HG02623 (cell line): ENCODE data around the gene PALD1.

ENCODE experiments used
- ATAC-seq: cut with Tn5 transposase; IDR thresholded peaks from one replicate; pipeline ENCODE4 v1.9.1; 2021; ENCODE audit warnings: moderate library complexity; ENCODE audit not compliant: unreplicated experiment

Gene PALD1

GRCh38 chr10:70504521-70505358 is 26.2 kb downstream of the PALD1 start:
- no peak for ATAC-seq

GRCh38 chr10:70505908-70506307 is 27.3 kb downstream of the PALD1 start:
- no peak for ATAC-seq

GRCh38 chr10:70507966-70508365 is 29.4 kb downstream of the PALD1 start:
- no peak for ATAC-seq

DNA sequence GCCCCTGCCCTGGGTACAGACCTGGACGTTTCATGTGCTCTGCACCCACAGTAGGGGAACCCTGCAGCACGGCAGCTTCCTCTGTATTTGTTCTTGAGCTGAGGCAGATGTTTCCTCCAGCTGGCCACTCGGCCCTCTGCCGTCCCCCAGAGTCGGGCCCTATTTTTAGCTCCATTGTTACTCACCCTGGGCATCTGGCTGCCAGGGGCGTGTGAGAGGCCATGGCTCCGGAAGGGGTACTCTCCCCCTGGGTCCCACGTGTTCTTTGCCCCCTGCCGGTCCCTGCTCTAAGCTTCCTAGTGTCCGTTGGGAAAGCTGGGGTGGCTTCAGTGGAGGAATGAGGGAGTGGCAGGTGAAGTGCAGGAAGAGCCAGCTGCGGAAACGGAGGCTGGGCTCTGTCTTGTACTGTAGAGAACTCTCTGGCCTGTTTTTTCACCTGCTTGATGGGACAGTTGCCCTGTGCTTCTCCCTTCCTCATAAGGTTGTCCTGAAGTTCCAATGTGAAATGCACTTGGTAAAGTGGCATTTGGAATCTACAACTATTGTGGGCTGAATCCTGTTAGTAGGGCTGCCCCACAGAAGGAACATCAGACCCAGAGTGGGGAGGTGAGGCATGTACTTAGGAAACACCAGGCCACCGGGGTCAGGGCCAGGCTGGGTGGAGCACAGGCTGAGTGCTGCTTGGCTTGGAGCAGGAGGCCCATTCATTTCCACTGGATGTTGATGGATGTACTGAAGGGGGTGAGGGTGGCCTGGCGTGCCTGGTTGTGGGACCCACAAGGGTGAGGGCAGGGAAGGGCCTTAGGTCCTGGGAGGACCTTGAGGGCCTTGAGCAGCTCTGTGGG is 30.6 kb downstream of the PALD1 start:
- no peak for ATAC-seq

GRCh38 chr10:70509757-70510147 is 31.2 kb downstream of the PALD1 start:
- ATAC-seq: no peak

GRCh38 chr10:70510453-70510852 is 31.9 kb downstream of the PALD1 start:
- ATAC-seq: no peak

GRCh38 chr10:70510904-70511303 is 32.3 kb downstream of the PALD1 start:
- ATAC-seq: no peak

DNA sequence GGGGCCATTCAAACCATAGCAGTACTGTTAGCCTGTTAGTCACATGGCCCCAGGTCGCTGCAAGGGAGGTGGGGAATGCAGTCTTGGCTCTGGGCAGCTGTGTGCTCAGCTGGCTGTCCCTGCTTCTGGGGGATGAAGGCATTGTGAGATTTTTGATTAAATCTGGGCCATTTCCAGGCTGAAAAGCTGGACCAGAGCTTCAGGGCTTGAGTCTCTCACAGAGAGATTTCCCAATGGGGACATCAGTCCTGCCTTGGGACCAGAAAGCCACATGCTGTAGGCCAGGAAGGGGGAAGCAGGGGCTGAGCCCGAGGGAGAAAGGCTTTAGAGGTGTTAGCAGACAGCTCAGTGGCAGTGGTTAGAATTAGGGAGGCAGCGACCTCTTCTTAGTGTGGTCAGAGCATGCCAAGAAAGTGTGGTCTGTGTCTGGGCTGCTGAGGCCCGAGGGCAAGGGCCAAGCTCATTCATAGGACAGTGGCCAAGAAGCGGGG is 33.6 kb downstream of the PALD1 start:
- no peak for ATAC-seq

DNA sequence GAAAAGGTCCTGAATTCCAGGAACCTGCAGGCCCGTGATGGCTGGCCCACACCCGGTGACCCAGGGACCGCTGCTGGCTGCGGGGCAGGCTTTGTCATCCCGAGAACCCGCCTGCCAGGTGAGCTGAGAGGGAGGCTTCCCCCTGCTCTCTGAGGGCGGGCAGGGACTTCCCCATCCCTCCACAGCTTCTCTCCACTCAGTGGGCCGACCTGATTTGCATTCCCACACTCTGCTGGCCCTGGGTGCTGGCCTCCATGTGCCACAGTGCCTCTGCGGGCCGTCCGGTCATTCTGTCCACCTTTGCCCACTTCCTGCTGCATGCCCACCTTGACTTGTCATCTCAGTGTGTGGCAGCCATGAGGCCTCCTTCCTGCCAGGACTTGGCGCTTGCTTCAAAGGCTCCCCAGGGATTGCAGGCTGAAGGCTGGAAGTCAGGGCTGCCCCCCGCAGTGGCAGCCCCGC is 35.3 kb downstream of the PALD1 start:
- ATAC-seq: peak; percentile 92

DNA sequence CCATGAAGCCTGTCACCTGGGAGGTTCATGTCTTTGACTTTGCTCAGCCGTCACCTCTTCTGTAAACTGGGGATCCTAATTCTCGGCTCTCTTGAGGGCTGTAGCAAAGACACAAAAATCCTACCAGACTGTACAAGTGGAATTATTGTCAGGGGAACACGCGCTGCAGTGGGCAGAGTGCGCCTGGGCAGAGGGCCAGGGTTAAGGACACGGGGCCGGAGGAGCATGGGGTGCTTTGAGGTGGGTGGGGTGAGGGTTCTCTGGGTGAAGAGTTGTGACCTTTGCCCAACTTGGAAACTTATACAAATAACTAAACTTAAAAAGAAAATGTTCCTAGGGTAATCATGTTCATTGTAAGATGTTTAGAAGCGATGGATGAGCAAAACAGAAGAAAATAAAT is 36.0 kb downstream of the PALD1 start:
- no peak for ATAC-seq

GRCh38 chr10:70515035-70515667 is 36.6 kb downstream of the PALD1 start:
- ATAC-seq: no peak

DNA sequence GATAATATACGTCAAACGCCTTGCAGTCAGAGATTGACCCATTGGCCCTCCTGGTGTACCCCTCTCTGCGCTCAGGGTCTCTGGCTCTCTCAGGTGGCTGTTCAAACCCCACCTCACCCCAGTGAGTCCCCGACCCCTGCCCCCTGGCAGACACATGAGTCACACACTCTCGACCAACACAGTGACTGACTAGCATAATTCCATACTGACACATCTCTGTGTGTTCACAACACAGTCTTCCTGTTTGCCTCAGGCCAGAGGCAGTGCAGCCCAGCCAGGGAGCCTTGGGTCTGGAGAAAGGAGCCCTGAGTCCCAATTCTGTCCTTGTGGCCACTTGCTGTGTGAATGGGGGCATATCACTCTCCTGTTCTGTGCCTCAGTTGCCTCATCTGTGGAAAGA is 40.1 kb downstream of the PALD1 start:
- ATAC-seq: no peak

DNA sequence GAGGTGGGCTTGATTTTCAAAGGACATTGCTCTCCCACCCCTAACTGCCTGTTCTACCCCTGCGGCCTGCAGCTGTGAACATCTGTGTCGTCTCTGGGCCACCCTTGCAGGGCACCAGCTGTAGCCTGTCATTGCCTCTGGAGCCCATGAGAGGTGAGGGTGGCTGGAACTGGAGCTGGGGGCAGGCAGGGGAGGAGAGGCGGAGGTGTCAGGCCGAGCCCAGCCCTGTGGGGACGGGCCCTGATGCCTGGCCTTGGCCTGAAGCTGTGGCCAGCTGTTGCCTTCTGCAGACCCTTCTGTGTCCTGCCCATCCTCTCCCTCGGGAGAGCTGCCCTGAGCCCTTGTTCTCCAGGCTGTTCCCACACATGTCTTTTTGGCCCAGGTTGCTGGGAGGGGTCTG is 44.5 kb downstream of the PALD1 start:
- no peak for ATAC-seq

- ATAC-seq: no peak
Measured at GRCh38 chr10:70523549-70523948, 45.0 kb downstream of the PALD1 start.

DNA sequence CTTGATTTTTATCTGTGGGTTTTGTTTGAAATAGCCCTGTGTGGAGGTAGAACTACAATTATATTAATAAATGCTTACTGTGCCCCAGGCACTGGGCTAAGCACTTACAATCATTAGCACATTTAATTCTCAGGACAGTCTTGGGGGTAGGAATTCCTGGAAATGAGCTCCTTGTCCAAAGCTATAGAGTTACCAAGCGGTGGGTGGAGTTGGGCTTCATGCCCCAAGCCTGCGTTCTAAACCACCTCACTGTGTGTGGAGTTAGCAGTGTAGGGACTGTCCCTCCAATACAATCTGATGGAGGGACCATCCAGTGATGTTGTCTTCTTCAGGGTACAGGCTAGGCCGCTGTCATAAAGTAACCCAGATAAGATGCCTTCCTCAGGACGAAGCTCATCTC is 49.7 kb downstream of the PALD1 start:
- no peak for ATAC-seq

DNA sequence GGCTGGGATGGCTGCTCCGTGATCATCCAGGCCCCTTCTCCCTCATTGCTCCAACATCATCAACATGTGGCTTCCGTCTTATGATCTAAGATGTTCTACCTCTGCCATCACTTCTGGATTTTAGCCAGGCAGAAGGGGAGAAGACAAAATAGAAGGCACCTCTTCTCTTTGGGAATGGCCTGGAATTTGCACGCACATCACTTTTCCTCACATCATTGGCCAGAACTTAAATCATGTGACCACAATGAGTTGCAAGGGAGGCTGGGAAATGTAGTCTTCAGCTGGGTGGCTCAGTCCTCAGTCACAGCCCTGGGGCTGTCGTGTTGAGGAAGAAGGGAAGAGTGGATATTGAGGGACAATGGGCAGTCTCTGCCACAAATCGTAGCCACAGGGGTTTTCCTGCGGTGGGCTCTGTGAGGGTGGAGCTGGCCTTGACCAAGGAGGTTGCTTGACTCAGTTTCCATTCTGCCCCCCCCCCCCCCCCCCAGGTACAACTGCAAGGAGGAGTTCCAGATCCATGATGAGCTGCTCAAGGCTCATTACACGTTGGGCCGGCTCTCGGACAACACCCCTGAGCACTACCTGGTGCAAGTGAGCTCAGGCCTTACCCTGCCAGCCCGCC is 50.3 kb downstream of the PALD1 start:
- no peak for ATAC-seq

DNA sequence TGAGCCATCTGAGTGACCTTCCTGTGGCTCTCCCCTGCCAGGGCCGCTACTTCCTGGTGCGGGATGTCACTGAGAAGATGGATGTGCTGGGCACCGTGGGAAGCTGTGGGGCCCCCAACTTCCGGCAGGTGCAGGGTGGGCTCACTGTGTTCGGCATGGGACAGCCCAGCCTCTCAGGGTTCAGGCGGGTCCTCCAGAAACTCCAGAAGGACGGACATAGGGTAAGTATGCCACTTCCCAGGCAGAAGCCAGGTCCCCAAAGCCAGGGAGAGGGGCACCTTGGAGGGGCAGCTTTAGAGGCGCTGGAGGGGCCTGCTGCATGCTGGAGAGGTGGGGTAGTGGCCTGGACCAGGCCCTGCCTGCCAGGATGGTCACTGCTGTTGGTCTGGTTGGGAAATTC is 51.3 kb downstream of the PALD1 start:
- no peak for ATAC-seq

GRCh38 chr10:70530315-70530714 is 51.7 kb downstream of the PALD1 start:
- ATAC-seq: no peak

- no peak for ATAC-seq
Measured at GRCh38 chr10:70532554-70533188, 54.1 kb downstream of the PALD1 start.

DNA sequence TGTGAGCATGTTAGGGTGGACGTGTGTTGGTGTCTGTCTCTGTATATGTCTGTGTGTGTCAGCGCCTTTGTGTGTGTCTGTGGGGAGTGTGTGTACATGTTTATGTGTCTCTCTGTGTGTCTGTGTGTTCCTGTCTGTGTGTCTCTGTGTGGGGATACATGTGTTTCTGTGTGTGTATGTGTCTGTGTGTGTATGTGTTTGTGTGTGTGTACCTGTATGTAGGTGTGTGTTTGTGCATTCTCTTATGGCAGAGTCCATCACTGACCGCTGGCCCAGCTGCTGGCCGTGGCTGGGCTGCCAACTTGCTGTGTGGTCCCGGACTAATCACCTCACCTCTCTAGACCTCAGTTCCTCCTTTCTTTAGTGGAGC is 54.6 kb downstream of the PALD1 start:
- no peak for ATAC-seq

GRCh38 chr10:70534281-70534680 is 55.7 kb downstream of the PALD1 start:
- no peak for ATAC-seq
